Measurements from ENCODE around the gene KRTAP6-1. TPM values are rescaled to one million over a fixed set of nuclear protein-coding genes. Genes with fewer than 3 reads are reported as not detected.

The KRTAP6-1 gene
- polyA plus RNA-seq, 4 donors = not detected

- no peak for DNase-seq (ENCODE audit: low read depth in 4 of 4, low spot score in 3 of 4)
Measured at GRCh38 chr21:30579346-30579745, 34.4 kb downstream of the KRTAP6-1 start.

GRCh38 chr21:30577766-30578165, 36.0 kb downstream of the KRTAP6-1 start:
- no peak for DNase-seq (ENCODE audit: low read depth in 4 of 4, low spot score in 3 of 4)

GRCh38 chr21:30567617-30568016, 46.1 kb downstream of the KRTAP6-1 start:
- no peak for DNase-seq (ENCODE audit: low read depth in 4 of 4, low spot score in 3 of 4)

GRCh38 chr21:30563630-30564029, 50.1 kb downstream of the KRTAP6-1 start:
- DNase-seq (ENCODE audit: low read depth in 4 of 4, low spot score in 3 of 4) = no peak

Other genes with a start within 250 kb of the KRTAP6-1 start
- gene KRTAP13-2, start 241.7 kb downstream of the KRTAP6-1 start, polyA plus RNA-seq (ENCODE audit: insufficient read length in 4 of 4) = not detected
- not detected for gene KRTAP13-1, start 217.9 kb downstream of the KRTAP6-1 start, polyA plus RNA-seq (ENCODE audit: insufficient read length in 4 of 4)
- not detected for gene KRTAP13-3, start 188.0 kb downstream of the KRTAP6-1 start, polyA plus RNA-seq (ENCODE audit: insufficient read length in 4 of 4)
- not detected for gene KRTAP13-4, start 183.7 kb downstream of the KRTAP6-1 start, polyA plus RNA-seq (ENCODE audit: insufficient read length in 4 of 4)
- gene KRTAP15-1, start 173.7 kb downstream of the KRTAP6-1 start, polyA plus RNA-seq (ENCODE audit: insufficient read length in 4 of 4) = not detected
- gene KRTAP19-1, start 133.6 kb downstream of the KRTAP6-1 start, polyA plus RNA-seq (ENCODE audit: insufficient read length in 4 of 4) = not detected
- not detected for gene KRTAP19-2, start 126.5 kb downstream of the KRTAP6-1 start, polyA plus RNA-seq (ENCODE audit: insufficient read length in 4 of 4)
- gene KRTAP19-3, start 121.9 kb downstream of the KRTAP6-1 start, polyA plus RNA-seq (ENCODE audit: insufficient read length in 4 of 4) = not detected
- gene KRTAP19-4, start 116.8 kb downstream of the KRTAP6-1 start, polyA plus RNA-seq (ENCODE audit: insufficient read length in 4 of 4) = not detected
- gene KRTAP19-5, start 111.8 kb downstream of the KRTAP6-1 start, polyA plus RNA-seq (ENCODE audit: insufficient read length in 4 of 4) = not detected
- not detected for gene KRTAP19-6, start 72.1 kb downstream of the KRTAP6-1 start, polyA plus RNA-seq (ENCODE audit: insufficient read length in 4 of 4)
- not detected for gene KRTAP19-7, start 52.6 kb downstream of the KRTAP6-1 start, polyA plus RNA-seq (ENCODE audit: insufficient read length in 4 of 4)
- gene KRTAP22-2, start 23.5 kb downstream of the KRTAP6-1 start, polyA plus RNA-seq (ENCODE audit: insufficient read length in 4 of 4) = not detected
- gene KRTAP6-3, start 21.5 kb downstream of the KRTAP6-1 start, polyA plus RNA-seq (ENCODE audit: insufficient read length in 4 of 4) = not detected
- gene KRTAP6-2, start 15.0 kb downstream of the KRTAP6-1 start, polyA plus RNA-seq (ENCODE audit: insufficient read length in 4 of 4) = not detected
- not detected for gene KRTAP22-1, start 12.8 kb downstream of the KRTAP6-1 start, polyA plus RNA-seq (ENCODE audit: insufficient read length in 4 of 4)
- gene KRTAP20-1, start 2.5 kb upstream of the KRTAP6-1 start, polyA plus RNA-seq (ENCODE audit: insufficient read length in 4 of 4) = not detected
- gene KRTAP20-4, start 6.7 kb upstream of the KRTAP6-1 start, polyA plus RNA-seq (ENCODE audit: insufficient read length in 4 of 4) = not detected
- not detected for gene KRTAP20-2, start 21.3 kb upstream of the KRTAP6-1 start, polyA plus RNA-seq (ENCODE audit: insufficient read length in 4 of 4)
- not detected for gene KRTAP20-3, start 28.9 kb upstream of the KRTAP6-1 start, polyA plus RNA-seq (ENCODE audit: insufficient read length in 4 of 4)
- gene KRTAP21-3, start 104.8 kb upstream of the KRTAP6-1 start, polyA plus RNA-seq (ENCODE audit: insufficient read length in 4 of 4) = not detected
- not detected for gene KRTAP21-2, start 133.3 kb upstream of the KRTAP6-1 start, polyA plus RNA-seq (ENCODE audit: insufficient read length in 4 of 4)
- gene KRTAP21-1, start 141.5 kb upstream of the KRTAP6-1 start, polyA plus RNA-seq (ENCODE audit: insufficient read length in 4 of 4) = not detected
- gene KRTAP8-1, start 199.3 kb upstream of the KRTAP6-1 start, polyA plus RNA-seq (ENCODE audit: insufficient read length in 4 of 4) = not detected
- gene KRTAP7-1, start 215.8 kb upstream of the KRTAP6-1 start, polyA plus RNA-seq (ENCODE audit: insufficient read length in 4 of 4) = not detected